Stimulated activated CD4-positive, alpha-beta T cell treated with anti-CD3 and anti-CD28 coated beads, Interleukin-4, amount 100 ng/mL, for 48 hours (primary cell): Measurements from ENCODE around the gene ASB4.
"Not testable (repeated sequence)": the region's sequence is repeated elsewhere in the genome, so short reads cannot be mapped to it uniquely, and the experiment has no call there.

Experiments
- DNase-seq, 2 donors: peaks; one replicate each; pipeline ENCODE4 v3.0.0-alpha.2; 2020; ENCODE audit warnings: low read depth in 2 of 2

Gene ASB4

DNA sequence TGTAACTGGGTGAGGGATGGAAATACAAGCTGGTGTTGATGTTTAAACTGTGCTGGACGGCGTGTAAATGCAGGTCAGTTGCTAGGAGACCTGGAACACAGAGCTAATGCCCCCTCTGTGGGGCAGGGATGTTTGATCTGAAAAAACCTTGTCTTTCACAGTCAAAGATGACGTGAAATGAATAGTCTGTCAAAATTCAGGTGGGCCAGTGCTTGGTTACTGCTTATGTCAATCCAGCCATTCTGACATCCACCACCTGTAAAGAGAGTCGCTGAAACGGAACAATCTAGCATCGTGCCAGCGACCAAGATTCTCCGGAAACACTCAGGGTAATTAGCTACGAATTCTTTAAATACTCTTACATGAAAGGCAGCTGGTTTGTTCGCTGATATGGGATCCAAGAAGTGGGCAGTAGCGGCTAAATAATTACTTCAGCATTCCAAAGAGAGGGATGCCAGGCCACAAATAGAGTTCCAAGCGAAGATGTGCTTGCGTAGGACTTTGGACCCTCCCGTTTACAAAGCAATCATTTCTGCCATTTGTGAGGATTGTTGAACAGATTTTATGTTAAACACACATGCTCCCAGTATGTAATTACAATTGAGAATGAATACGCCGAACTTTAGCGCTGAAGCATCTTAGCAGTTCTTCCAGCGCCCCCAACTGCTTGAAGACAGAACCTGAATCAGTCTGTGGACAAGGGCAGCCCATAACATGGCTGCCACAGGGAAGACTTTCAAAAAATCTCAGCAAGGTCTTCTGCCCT lies 7.3 kb upstream of the ASB4 start:
- DNase-seq: no peak

DNA sequence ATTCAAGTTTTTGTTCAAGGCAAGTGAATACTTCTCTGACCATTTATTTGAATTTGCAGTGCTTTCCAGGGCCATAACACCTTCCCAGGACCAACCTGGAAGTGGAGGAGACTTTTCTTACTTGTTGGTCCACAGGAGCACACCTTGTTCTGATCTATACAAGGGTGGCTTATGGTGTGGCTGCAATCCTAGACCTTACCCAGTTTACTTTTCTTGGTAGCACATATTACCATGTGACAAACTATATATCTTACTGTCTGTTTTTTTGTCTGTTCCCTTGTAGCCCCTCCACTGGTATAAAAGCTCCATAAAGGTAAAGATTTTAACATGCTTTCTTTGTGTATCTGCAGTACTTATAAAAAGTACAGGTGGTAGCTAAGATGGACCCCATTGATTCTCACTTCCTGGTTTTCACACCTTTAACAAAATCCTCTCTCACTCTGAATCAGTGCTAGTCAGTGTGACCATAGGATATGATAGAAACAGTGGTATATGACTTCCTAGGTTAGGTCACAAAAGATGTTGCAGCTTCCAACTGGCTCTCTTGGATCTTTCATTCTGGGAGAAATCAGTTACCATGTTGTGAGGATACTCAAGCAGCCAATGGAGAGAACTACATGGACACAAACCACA lies 5.6 kb upstream of the ASB4 start:
- DNase-seq: no peak

- DNase-seq: no peak
Observed at GRCh38 chr7:95481271-95482165, 4.2 kb upstream of the ASB4 start.

- no peak for DNase-seq
Observed at GRCh38 chr7:95482424-95482823, 3.3 kb upstream of the ASB4 start.

DNA sequence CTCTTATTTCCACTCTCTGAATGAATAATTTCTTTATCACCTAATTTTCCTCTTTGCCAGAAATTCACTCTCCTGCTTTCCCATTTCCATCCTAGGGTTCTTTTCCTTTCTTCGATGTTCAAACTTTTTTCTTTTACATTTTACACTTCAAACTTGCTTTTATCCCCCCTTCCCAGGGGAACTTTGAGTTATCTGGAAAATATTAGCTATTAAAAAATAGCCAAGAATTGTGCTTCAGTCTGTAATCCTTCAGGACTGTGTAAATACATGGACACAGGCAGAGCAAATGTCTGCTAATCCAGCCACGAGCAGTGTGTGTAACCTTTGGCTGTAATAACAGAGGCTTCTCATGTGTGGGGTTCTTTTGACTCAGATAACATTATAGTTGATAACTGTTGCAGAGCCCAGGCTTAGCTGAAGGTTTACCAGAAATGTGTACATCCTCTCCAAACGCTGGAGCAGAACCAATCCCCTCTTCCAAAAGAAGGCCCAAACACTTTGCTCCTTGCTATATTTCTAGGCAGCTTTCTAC lies 4.6 kb downstream of the ASB4 start:
- DNase-seq: no peak

GRCh38 chr7:95491201-95491600 lies 5.5 kb downstream of the ASB4 start:
- no peak for DNase-seq

DNA sequence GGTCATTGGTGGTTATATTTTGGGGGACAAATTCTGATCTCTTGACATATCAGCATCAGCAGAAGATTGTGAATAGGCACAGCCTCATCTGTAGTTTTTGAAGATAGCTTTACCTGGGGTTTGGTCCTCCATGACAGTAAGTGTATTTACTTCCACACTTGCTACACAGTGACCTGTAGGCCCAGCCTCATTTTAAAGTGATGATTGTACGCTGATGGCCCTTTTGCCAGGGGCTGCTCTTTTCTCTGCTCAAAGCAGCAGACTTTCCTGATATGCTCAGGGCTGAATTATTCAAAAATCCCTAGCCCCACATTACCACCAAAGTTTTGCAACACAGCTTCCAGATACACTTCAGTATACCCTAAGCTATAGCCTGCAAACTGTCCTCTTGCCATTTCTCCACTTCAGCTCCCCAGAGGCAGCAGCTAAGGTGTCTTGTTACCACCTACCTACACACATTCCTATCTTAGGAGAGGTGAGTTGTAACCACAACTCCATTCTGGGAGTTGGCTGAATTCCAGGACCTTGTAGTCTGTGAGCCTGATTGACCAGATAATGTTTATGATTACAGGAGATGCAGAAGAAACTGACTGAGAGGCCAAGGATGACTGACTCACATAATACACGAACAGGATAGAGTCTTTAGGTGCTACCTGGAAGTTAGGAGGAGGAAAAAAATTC lies 6.0 kb downstream of the ASB4 start:
- no peak for DNase-seq

GRCh38 chr7:95493247-95493646 lies 7.5 kb downstream of the ASB4 start:
- no peak for DNase-seq

DNA sequence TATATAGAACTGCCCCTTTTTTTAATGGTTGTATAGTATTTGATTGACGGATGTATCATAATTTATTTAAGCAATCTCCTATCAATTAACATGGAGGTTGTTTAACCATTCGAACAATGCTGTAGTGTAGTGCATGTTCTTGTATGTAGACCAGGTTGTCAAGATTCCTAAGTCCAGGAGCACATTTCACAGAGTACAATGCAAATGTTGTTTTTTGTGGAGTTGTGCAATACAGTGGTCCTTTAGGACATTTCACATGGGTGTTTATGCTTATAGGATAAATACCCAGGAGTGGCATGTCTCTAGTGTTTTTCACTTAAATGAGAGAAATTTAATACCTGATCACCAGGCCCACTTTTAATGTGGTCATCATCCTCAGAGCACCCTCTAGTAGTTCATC lies 8.1 kb downstream of the ASB4 start:
- no peak for DNase-seq

GRCh38 chr7:95501261-95501832 lies 15.6 kb downstream of the ASB4 start:
- DNase-seq: no peak

- DNase-seq: no peak
Observed at GRCh38 chr7:95502403-95502802, 16.7 kb downstream of the ASB4 start.

DNA sequence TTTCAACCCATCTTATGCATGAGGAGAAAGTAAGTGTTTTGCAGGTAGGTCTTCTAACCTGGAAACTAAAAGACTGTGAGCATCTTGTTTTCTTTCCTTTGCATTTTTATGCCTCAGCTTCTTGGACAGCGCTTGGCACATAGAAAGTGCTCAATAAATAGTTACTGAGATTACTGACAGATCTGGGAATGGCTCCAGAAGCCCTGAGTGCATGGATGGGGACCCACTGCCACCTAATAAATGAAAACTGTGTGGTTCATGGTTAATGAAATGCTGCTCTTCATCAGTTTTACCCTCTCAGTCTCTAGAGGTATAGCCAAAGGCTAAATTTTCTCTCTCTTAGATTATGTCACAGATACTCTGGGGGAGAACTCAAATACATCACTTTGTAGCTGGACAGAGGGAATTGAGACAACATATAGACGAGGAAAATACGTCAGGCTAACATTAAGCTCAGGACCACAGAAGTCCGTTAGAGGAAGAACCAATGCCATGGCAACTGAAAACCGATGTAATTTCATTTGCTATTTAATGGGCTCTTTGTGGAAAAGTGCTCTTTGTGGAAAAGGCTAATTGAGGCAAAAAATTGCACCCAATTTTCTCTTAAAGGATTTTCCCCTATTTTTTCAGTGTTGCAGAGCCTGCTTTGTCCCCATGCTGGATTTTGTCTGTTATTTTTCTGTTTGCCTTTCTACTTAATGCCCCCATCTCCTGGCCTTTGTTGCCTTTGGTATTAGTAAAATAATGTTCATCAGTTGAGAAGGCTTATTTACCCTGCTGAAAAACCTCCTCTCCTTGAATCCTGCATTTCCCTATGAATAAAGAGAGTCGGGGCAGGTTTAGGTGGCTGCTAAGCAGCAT lies 17.8 kb downstream of the ASB4 start:
- DNase-seq: no peak

GRCh38 chr7:95504132-95504588 lies 18.4 kb downstream of the ASB4 start:
- not testable (repeated sequence) for DNase-seq

- DNase-seq: no peak
Observed at GRCh38 chr7:95508780-95509179, 23.0 kb downstream of the ASB4 start.

DNA sequence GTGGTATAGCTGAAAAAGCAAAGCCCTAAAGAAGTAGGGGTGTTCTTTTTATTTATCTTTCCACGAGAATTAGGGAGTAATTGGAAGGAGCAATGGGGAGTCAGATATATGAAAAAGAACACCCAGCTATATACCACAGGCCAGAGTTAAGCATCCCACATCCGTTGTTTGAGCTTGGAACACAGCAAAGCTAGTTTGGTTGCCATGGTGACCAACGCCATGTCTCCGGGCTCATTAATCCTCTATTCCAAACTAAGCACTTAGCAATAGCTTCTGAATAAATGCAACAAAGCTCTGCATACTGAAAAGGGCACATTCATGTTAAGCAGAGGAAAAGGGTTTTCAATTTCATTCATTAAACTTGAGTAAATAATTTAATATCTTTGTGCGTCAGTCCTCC lies 23.5 kb downstream of the ASB4 start:
- no peak for DNase-seq

GRCh38 chr7:95511716-95512260 lies 26.0 kb downstream of the ASB4 start:
- peak; percentile 42 to 50 for DNase-seq

DNA sequence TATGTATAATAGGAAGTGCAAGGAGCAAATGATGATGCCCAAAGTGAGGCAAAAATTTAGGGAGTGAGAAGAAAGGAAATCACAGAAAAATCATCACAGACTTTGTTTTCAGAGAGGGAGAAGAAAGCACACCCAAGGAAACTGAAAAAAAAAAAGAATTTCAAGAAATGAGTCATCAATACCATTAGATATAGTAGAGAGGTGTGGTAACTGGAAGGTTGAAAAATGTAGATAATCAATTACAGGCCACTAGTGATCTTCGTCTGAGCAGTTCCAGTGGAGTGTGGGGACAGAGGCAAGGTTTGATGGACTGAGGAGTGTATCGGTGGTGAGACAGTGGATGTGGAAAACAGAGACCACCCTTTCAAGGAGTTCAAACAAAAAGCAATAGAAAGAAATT lies 31.7 kb downstream of the ASB4 start:
- no peak for DNase-seq

DNA sequence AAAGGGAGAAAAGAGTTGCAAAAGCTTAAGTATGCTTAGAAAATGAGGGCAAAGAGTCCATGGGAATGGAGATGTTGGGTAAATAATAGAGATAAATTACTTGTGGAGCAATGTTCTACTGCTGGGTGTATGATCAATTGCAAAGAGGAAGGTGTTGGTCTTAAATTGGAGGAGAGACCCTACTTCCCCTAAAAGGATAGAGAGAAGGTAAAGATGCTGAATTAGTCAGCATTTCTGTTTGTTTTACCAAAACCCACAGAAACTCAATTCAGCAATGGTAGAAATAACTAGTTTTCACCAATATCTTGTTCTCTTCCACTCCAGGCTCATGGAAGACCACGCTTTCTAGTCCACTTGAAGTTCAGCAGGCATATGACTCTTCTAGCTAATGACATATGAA lies 32.1 kb downstream of the ASB4 start:
- DNase-seq: no peak

DNA sequence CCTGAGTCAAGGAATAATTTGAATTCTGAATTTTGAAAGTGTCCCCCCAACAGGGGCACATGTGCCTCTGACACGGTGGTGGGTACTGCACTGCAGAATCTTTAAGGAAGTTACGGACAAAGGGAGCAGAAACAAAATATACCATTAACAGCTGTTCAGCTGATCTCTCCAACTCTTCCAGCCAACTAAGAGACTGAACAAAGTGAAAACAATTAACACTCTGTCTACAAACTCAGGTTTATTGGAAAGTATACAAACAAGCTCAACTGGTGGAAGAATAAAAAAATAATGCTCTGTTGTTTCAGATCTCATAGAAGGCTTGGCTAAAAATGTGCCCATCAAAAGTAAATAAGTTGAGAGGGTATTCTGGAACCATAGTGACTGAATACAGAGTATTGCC lies 34.4 kb downstream of the ASB4 start:
- no peak for DNase-seq

GRCh38 chr7:95525503-95525902 lies 39.8 kb downstream of the ASB4 start:
- no peak for DNase-seq
